Measurements from ENCODE around the gene ENOX1.

Gene ENOX1

DNA sequence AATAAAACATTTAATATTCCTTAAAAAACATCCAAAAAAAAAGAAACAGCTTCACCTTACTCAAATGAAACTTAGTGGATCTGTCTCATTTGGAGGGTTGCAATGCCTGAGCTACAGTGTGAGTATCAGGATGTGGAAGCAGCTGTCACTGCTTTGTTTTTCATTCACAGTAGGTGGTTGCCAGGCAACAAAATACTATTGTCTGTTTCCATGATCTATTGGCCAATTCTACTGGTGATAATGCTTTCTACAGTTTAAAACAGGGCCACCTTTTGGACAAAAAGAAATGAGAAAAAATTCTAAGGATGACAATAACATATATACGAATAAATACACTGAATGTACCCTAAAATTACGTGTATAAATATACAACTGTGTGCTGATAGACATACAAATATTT lies 3.0 kb downstream of the ENOX1 start:
- no peak overlapping the region for H3K4me3 ChIP-seq (ENCODE audit: low read depth, low read length)
- in situ Hi-C loops (cut with HindIII; ENCODE audit: low sequenced_read_pairs): no loop called here

GRCh38 chr13:43782686-43783085 lies 4.1 kb downstream of the ENOX1 start:
- H3K4me3 ChIP-seq (ENCODE audit: low read depth, low read length): no peak overlapping the region
- no peak for DNase-seq (ENCODE audit: low read depth, low spot score)
- TF ChIP-seq, protein P1, sequence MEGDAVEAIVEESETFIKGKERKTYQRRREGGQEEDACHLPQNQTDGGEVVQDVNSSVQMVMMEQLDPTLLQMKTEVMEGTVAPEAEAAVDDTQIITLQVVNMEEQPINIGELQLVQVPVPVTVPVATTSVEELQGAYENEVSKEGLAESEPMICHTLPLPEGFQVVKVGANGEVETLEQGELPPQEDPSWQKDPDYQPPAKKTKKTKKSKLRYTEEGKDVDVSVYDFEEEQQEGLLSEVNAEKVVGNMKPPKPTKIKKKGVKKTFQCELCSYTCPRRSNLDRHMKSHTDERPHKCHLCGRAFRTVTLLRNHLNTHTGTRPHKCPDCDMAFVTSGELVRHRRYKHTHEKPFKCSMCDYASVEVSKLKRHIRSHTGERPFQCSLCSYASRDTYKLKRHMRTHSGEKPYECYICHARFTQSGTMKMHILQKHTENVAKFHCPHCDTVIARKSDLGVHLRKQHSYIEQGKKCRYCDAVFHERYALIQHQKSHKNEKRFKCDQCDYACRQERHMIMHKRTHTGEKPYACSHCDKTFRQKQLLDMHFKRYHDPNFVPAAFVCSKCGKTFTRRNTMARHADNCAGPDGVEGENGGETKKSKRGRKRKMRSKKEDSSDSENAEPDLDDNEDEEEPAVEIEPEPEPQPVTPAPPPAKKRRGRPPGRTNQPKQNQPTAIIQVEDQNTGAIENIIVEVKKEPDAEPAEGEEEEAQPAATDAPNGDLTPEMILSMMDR (IDR thresholded peaks at IDR 0.05; ENCODE audit: low read depth, low read length): no peak
- in situ Hi-C loops (cut with HindIII; ENCODE audit: low sequenced_read_pairs): no loop called here

More for the DNA sequence above, 3.0 kb downstream of the ENOX1 start:
- DNase-seq (ENCODE audit: low read depth, low spot score): peak; percentile 50
- TF ChIP-seq, protein P1 (IDR thresholded peaks at IDR 0.05; ENCODE audit: low read depth, low read length): no peak

GRCh38 chr13:43780666-43781065 lies 6.1 kb downstream of the ENOX1 start:
- in situ Hi-C loops (cut with HindIII; ENCODE audit: low sequenced_read_pairs): no loop called here
- no peak for DNase-seq (ENCODE audit: low read depth, low spot score)
- H3K4me3 ChIP-seq (ENCODE audit: low read depth, low read length): no peak overlapping the region
- TF ChIP-seq, protein P1 (IDR thresholded peaks at IDR 0.05; ENCODE audit: low read depth, low read length): no peak

DNA sequence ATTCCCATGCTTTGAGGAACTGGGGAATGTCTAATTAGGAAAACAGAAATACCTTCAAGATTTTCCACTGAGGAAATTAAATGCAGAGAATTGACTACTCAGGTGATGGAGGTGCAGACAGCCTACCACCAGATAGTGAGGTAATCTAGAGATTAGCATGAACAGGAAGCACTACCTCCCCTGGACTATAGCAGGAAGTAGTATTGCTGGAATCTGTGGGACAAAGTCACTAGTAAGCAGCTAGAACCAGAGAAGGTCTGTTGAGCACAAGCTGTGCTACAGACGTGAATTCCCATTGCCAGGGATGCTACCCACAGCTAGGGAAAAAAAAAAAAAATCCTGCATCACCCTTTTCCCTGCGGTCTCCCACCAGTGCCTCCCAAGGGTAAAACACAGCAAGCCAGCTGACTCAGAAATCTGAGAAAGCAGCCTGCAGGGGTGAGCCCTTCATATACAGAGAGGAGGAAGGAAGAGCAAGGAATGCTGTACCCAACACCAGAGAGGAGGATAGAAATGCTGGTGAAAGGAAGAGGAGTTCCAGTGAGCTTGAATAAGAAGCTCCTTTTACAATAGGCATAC lies 10.2 kb downstream of the ENOX1 start:
- in situ Hi-C loops (cut with HindIII; ENCODE audit: low sequenced_read_pairs): no loop called here
- peak; percentile 38 for DNase-seq (ENCODE audit: low read depth, low spot score)
- TF ChIP-seq, protein P1 (IDR thresholded peaks at IDR 0.05; ENCODE audit: low read depth, low read length): no peak
- no peak overlapping the region for H3K4me3 ChIP-seq (ENCODE audit: low read depth, low read length)

DNA sequence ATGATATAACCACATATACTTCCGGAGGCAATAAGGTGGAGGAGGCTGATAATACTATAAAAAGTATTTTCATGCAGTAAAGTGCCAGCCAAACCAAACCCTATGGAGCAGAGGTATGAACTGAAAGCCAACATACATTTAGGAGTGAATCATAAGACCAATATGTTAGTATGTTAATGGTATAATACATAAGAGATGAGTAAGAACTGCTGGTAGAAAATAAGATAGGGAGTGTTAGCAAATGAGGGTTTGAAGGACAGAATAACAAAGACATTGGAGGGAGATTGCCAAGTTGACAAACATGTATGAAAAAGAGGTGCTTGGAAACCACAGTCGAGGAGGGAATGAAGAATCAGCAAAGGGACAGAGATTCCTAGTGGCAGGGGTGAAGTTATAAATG lies 10.8 kb downstream of the ENOX1 start:
- H3K4me3 ChIP-seq (ENCODE audit: low read depth, low read length): no peak overlapping the region
- no peak for DNase-seq (ENCODE audit: low read depth, low spot score)
- in situ Hi-C loops (cut with HindIII; ENCODE audit: low sequenced_read_pairs): no loop called here
- TF ChIP-seq, protein P1 (IDR thresholded peaks at IDR 0.05; ENCODE audit: low read depth, low read length): no peak

DNA sequence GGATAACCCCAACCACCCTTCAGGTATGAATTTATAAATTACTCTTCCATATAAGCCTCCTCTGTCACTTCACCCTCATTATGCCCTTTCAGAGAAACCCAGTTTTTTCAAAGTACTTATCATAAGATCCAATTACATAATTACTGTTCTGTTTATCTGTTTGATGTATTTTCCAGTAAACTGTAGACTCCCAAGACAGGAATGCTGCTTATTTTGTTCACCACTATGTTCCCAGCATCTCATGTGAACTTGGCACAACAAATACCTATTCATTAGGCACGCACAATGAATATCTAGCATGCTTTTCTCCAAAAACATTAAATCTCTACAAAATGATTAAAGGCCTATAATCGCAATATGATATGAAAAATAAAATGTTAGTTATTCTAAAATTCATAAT lies 13.2 kb downstream of the ENOX1 start:
- TF ChIP-seq, protein P1 (IDR thresholded peaks at IDR 0.05; ENCODE audit: low read depth, low read length): no peak
- no peak overlapping the region for H3K4me3 ChIP-seq (ENCODE audit: low read depth, low read length)
- in situ Hi-C loops (cut with HindIII; ENCODE audit: low sequenced_read_pairs): no loop called here
- DNase-seq (ENCODE audit: low read depth, low spot score): no peak
